ENCODE measurements around the gene ENAH. TPM values are rescaled to one million over a fixed set of nuclear protein-coding genes. Genes with fewer than 3 reads are reported as not detected.

The ENAH gene
- total RNA-seq, 1 experiment from 2014 or later: 285 TPM

- Histone ChIP-seq H2BK5ac (ENCODE audit: insufficient read length, low read length) (no peak overlapping the region), H3K4ac (ENCODE audit: low read depth, low read length) (no peak overlapping the region), H3K9ac (ENCODE audit: extremely low read depth, insufficient read length, low read length) (no peak overlapping the region), H2BK120ac (ENCODE audit: low read depth, low read length, poor library complexity, severe bottlenecking) (no peak overlapping the region), H2AFZ (ENCODE audit: low read length) (no peak overlapping the region), H4K5ac (ENCODE audit: insufficient read length, low read depth, low read length) (no peak overlapping the region), H4K8ac (replicated peaks; ENCODE audit: insufficient read length, low read depth, low read length) (no peak overlapping the region), H3K79me1 (ENCODE audit: insufficient read depth, low read depth, low read length, poor library complexity, severe bottlenecking) (no peaks in the 10 kb centered on the region), H3K27ac (ENCODE audit: insufficient read length, low read depth, low read length) (no peak overlapping the region), H3K23ac (ENCODE audit: insufficient read length, low read depth, low read length) (no peak overlapping the region), H2BK12ac (ENCODE audit: insufficient read length, low read depth, low read length) (no peak overlapping the region), H2BK15ac (ENCODE audit: low read depth, low read length) (no peak overlapping the region), H3K27me3 (ENCODE audit: insufficient read depth, low read length) (no peaks in the 10 kb centered on the region), H3K9me3 (ENCODE audit: control insufficient read depth, low read depth, low read length) (no peaks in the 10 kb centered on the region), H3K14ac (ENCODE audit: insufficient read depth, low read length) (no peak overlapping the region), H3K23me2 (ENCODE audit: insufficient read length, low read depth, low read length, poor library complexity, severe bottlenecking) (no peaks in the 10 kb centered on the region), H3K4me1 (ENCODE audit: insufficient read depth, low read length) (peaks cover 8% of the 10 kb centered on the region; the same call in 1 of the 2 replicates), H3K56ac (ENCODE audit: insufficient read length, low read depth, low read length) (no peak overlapping the region), H4K20me1 (ENCODE audit: control insufficient read depth, insufficient read depth, insufficient read length) (no peaks in the 10 kb centered on the region), H3K4me2 (ENCODE audit: insufficient read depth, insufficient read length, low read length) (no peak overlapping the region), H2BK20ac (ENCODE audit: low read depth, low read length, poor library complexity, severe bottlenecking) (no peak overlapping the region), H4K91ac (ENCODE audit: insufficient read length, low read depth, low read length) (no peak overlapping the region), H2AK5ac (ENCODE audit: insufficient read length, low read length) (no peak overlapping the region), H3K18ac (ENCODE audit: insufficient read length, low read depth, low read length) (no peak overlapping the region), H3T11ph (ENCODE audit: low read length) (no peak overlapping the region), H3K79me2 (ENCODE audit: insufficient read depth, low read length) (no peaks in the 10 kb centered on the region)
- Mint-ChIP-seq H3K27ac (no peak overlapping the region; a peak in 1 of 7 replicates), H3K27me3 (ENCODE audit: low read depth) (peaks cover 14% of the 10 kb centered on the region), H3K9me3 (no peaks in the 10 kb centered on the region; a peak in 1 of 5 replicates), H3K36me3 (ENCODE audit: insufficient read depth in 1 of 3, low read depth in 3 of 3) (no peaks in the 10 kb centered on the region), H3K4me1 (peaks cover 25 to 34% of the 10 kb centered on the region in 2 experiments), H3K4me3 (no peak overlapping the region)
- no CpG with 5 or more reads among the region's 9 CpGs for WGBS (ENCODE audit: extremely low coverage, insufficient read length, low lambda C conversion rate)
- no peak for DNase-seq
- TF ChIP-seq CTCF (conservative IDR thresholded peaks at IDR 0.05): no peak
These were observed 207.0 kb downstream of the ENAH start for GRCh38 chr1:225445639-225446594.
